Measurements from ENCODE around the gene ARHGEF11.
A peak's percentile ranks its signal among the peaks of the same experiment; 100 is the strongest.
"Not testable (repeated sequence)": the region's sequence is repeated elsewhere in the genome, so short reads cannot be mapped to it uniquely, and the experiment has no call there.

Gene ARHGEF11, protein sequence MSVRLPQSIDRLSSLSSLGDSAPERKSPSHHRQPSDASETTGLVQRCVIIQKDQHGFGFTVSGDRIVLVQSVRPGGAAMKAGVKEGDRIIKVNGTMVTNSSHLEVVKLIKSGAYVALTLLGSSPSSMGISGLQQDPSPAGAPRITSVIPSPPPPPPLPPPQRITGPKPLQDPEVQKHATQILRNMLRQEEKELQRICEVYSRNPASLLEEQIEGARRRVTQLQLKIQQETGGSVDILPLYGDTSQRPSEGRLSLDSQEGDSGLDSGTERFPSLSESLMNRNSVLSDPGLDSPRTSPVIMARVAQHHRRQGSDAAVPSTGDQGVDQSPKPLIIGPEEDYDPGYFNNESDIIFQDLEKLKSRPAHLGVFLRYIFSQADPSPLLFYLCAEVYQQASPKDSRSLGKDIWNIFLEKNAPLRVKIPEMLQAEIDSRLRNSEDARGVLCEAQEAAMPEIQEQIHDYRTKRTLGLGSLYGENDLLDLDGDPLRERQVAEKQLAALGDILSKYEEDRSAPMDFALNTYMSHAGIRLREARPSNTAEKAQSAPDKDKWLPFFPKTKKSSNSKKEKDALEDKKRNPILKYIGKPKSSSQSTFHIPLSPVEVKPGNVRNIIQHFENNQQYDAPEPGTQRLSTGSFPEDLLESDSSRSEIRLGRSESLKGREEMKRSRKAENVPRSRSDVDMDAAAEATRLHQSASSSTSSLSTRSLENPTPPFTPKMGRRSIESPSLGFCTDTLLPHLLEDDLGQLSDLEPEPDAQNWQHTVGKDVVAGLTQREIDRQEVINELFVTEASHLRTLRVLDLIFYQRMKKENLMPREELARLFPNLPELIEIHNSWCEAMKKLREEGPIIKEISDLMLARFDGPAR (N-terminal part only)

DNA sequence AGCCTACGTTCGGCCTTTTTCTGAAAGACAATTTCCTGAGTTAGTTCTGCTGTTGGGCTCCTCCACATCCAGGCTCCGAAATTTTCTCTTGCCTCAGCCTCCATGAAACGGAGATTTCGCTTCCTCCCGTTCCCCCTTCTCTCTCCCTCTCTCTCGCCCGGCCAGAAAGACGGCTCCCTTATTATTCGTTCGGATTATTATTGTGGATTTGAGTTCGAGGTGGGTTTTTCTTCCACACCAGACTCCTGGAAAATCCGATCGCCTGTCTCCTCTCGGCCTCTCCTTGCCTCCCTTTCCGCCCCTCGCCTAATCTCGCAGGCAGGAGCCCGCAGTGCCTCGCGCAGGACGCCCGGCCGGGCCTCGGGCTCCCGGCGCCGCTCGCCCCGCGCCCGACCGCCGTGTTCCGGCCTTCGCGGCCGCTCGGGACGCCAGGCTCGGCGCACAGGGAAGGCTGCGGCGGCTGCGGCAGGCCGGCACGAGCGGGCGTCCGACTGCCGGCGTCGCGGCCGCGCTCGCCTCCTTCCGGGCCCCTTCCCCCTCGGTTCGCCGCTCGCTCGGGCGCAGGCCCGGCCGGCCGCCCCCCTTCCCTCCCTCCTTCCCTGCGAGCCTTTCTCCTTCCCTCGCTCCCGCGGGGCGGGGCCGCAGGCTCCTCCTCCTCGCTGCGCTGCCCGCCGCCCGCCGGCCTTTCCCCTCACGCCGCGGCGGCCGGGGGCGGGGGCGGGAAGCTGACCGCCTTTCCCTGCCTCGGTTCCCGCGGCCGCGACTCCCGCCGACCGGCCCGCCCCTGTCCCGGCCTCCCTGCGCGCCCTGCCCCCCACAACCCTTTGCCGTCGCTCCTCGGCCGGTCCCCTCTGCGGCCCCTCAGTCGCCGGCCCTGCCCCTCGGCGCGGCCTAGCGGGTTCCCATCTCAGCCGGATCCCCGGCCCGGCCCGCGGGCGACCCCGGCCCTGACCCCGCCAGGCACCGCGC, at the start of gene ARHGEF11:
Gene ARHGEF11 (minus strand): TSS at position 493 of the 969 bp plus-strand sequence. CDS start 1,412 bp downstream, outside the sequence.
- DNase-seq (ENCODE audit: low read depth), result no peak

DNA sequence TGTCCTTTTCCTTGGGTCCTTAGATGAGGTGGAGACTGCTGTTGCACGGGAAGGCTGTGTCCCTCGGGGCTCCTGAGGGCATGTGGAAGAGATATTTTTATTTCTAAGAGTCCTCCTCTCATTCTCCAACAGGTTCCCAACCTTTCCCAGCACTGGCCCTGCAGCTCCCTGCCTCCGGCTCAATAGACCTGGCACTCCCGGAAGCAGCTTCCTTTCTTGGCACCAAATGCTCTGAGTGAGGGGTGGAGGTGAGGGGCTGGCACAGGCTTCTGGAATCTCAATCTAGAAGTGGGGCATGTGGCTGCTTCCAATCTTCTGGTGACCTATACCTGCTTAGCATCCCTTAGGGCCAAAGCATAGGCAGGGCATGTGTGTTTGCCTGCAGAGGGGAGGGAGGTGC, 49.5 kb upstream of the ARHGEF11 start:
- DNase-seq (ENCODE audit: low read depth), result no peak

DNA sequence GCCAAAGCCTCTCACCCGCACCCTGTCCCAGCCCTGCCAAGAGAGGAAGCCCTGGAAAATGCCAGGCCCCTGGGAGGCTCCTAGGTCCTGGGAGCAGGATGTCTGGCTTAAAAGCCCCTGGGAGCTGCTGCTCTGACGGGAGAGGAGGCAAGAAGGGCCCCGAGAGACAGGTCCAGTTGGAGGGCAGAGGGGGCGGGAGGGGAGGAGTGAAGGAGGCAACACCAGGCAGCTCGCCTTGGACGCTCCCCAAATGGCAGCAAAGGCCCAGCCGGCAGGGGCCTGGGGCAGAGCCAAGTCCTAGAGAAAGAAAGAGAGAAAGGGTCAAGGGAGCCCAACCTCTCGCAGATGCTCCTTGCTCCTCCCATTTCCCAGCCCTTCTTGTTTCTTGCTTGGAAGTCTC, 47.3 kb upstream of the ARHGEF11 start:
- DNase-seq (ENCODE audit: low read depth), result no peak

DNA sequence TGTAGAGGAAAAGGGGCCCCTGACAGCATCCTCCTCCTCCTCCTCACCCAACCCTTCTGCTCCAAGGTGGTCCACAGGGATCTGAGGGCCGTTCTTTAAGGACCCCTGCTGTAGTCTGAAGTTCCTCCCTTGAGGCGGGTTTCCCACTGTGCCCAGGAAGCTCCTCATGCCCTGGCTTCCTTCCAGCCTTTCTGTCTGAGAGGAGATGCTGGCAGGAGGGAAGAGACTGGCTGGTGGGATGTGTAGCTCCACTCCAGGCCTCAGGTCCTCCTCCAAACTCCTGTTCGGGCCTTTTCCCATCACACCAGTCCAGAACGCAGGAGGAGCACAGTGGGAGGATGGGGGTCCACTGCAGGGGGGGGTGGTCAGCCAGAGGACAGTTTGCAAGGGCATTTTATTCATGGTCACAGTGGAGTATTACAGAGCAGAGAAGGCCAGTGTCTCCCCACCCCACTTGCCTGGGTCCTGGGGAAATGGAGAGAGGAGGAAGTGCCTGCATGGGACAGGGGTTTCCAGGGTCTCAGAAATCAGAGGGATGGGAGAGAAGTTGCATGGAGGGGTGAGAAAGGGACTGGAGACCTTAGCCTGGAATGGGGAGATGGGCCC, 46.2 kb upstream of the ARHGEF11 start:
- DNase-seq (ENCODE audit: low read depth), result no peak

DNA sequence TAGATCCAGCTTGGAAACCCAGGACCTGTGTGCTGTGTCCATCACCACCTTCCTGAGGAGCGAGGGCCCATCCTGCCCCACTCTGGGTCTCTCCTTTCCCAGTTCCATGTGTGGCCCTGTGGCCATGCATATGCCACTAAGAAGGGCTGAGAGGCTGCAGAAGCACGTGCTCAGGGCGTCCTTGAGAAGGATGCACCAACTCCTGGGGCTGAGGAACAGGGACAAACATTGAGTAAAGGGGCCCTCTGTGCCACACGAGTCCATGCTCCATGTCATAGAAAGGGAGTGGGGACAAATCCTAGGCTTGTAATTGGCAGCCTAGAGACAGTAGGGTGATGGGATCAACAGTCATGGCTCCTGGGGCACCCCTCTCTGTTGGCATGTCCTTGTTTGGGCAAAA, 45.6 kb upstream of the ARHGEF11 start:
- DNase-seq (ENCODE audit: low read depth), result no peak

DNA sequence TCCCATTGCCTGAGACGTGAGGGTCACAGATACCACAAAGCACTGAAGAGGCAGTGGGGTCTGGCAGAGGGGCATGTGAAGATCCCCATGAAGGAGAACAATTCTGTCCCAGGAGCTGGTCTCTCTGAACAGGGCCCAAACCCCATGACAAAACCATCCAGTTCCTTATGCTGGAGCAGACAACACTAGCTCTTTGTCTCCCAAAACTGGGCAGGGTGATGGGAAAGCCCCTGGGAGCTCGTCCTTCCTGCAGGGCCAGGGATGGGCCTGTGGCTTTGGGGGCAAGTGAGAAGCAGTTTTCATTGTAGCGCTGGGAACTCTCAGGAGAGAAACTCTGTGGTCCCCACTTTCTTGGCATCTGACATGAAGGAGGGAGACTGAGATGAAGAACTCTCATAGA, 45.2 kb upstream of the ARHGEF11 start:
- no peak for DNase-seq (ENCODE audit: low read depth)

DNA sequence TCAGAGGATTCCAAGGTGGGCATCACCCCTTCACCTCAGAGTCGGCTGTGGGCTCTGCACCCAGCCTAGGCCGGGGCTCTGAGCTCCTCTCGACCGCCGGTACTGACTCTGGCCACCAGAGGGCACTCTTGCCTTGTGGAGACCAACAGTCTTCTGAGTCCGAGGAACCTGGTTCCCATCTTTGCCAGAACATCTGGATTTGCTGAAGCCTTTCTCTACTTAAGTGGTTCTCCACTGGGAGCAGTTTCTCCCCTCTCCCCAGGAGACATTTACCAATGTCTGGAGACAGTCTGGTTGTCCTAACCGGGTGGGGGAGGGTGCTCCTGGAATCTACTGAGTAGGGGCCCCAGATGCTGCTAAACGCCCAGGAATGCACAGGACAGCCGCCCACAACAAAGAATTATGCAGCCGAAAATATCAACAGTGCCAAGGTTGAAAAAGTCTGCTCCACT, 44.7 kb upstream of the ARHGEF11 start:
- peak; percentile 88 for DNase-seq (ENCODE audit: low read depth)

DNA sequence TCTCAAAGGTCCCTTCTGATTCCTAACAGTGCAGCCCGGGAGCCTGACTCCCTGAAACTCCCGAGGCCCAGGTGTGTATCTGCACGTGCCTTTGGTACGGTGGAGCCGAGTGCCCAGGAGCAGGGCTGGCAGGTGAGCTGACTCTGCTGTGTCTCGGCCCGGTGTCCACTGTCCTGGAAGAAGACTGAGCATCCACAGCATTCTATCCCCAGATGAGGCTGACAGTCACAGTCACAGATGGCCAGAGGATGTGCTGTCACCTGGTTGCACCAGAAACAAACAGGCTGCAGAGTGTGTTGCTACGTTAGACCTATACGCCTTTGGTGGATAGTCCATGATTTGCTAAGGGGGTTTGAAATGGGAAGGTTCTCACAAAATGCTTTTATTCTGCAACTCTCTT, 44.2 kb upstream of the ARHGEF11 start:
- DNase-seq (ENCODE audit: low read depth), result no peak

DNA sequence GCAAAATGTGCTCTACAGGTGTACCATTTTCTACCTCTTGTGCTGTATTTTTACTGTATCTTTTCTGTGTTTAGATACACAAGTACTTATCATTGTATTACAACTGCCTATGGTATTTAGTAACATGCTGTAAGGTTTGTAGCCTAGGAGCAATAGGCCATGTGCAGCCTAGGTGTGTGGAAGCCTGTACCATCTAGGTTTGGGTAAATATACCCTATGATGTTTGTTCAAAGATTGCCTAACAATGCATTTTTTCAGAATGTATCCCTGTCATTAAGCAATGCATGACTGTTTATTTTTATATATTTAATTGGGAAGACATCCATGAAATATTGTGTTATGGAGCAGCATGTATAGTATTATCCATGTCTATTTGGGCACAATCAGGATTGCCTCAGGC, 43.1 kb upstream of the ARHGEF11 start:
- no peak for DNase-seq (ENCODE audit: low read depth)

DNA sequence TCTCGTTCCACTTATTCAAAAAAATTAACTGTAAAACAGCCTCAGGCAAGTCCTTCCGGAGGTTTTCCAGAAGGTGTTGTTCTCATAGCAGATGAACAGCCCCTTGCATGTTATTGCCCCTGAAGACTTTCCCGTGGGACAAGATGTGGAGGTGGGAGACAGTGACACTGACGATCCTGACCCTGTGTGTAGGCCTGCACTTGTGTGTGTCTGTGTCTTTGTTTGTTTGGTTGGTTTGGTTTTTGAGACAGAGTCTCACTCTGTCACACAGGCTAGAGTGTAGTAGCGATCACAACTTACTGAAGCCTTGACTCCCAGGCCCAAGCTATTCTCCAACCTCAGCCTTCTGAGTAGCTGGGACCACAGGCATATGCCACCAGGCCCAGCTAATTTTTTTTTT, 41.5 kb upstream of the ARHGEF11 start:
- DNase-seq (ENCODE audit: low read depth), result no peak

DNA sequence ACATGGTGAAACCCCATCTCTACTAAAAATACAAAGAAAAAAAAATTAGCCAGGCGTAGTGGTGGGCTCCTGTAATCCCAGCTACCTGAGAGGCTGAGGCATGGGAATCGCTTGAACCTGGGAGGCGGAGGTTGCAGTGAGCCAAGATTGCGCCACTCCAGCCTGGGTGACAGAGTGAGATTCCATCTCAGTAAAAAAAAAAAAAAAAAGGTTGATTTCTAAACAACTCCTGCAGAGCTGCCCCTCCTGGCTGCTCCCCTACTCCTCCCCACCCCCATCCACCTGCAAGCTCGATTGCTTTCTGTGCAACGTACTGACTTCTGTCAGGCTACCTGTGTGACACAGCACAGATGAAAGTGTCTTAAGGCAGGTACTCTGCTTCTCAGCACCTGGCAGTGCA, 40.8 kb upstream of the ARHGEF11 start:
- DNase-seq (ENCODE audit: low read depth), result no peak

DNA sequence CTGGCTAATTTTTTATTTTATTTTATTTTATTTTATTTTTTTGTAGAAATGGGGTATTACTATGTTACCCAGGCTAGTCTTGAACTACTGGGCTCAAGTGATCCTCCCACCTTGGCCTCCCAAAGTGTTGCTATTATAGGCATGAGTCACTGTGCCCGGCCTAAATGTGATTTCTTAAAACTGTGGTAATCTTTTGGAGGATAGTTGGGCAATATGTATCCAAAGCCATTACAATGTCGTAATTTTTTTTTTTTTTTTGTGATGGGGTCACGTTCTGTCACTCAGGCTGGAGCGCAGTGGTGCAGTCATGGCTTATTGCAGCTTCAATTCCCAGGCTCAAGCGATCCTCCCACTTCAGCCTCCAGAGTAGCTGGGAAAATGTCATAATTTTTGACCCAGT, 39.9 kb upstream of the ARHGEF11 start:
- no peak for DNase-seq (ENCODE audit: low read depth)

DNA sequence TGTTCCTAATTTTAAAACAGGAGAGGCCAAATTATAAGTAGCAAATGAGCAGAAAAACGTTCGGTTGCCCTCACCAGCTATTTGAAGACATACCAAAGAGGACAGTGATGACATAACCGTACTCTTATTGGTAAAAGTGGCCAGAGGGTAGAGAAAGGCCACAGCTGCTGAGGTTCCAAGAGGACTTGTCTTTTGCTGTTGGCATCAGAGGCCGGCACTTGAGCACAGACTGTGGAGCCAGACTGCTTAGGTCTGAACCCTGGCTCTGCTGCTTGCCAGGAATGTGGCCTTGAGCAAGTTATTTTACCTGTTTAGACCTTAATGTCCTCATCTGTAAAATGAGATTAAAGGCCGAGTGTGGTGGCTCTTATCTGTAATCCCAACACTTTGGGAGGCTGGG, 39.2 kb upstream of the ARHGEF11 start:
- no peak for DNase-seq (ENCODE audit: low read depth)

DNA sequence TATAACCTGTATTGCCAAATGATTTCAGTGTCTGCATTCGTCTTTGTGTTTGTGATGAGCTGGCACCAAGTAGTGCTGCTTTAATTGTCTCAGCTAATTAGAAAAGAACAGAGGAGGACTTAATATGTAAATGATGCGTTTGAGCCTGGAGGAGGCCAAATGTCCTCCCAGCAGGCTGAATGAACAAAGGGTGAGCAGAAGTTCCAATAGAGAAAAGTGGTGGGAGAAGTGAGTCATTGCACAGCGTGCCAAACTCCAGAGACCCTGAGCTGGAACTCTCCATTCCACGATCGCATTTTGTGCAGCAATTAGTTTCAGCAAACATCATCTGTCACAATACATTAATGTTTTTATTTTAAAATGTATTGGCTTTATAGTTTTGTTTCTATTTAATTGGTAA, 36.2 kb upstream of the ARHGEF11 start:
- no peak for DNase-seq (ENCODE audit: low read depth)

DNA sequence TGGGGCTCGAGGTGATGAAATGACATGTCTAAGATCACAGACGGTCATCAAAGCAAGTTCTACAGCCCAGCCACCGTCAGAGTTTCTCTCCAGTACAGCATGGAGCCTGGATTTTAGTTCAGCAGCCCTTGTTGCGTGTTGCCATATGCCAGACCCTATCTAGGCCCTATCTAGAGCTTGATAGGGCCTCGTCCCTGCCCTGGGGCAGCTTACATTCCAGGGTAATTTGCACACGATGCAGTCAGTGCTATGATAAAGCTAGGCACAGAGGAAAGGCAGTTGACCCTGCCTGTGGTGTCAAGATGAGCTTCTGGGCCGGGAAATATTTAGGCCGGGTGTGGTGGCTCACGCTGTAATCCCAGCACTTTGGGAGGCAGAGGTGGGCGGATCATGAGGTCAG, 35.2 kb upstream of the ARHGEF11 start:
- DNase-seq (ENCODE audit: low read depth), result no peak

DNA sequence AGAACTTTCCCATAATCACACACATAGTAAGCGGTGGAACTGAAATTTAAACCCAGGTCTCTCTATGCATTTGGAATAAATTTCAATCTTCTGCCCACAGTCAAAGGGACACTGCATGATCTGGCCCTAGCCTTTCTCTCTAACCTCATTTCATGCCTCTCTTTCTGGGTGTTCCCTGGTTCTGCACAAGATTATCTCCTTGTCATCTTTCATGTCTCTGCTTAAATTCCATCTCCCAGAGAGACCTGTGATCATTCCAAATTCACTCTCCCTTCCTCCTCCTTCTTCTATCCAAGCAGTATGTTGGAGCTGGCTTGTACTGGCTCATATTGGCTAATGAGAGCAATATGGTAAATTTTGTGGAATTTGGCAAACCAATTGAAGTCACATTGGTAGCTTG, 31.9 kb upstream of the ARHGEF11 start:
- no peak for DNase-seq (ENCODE audit: low read depth)

DNA sequence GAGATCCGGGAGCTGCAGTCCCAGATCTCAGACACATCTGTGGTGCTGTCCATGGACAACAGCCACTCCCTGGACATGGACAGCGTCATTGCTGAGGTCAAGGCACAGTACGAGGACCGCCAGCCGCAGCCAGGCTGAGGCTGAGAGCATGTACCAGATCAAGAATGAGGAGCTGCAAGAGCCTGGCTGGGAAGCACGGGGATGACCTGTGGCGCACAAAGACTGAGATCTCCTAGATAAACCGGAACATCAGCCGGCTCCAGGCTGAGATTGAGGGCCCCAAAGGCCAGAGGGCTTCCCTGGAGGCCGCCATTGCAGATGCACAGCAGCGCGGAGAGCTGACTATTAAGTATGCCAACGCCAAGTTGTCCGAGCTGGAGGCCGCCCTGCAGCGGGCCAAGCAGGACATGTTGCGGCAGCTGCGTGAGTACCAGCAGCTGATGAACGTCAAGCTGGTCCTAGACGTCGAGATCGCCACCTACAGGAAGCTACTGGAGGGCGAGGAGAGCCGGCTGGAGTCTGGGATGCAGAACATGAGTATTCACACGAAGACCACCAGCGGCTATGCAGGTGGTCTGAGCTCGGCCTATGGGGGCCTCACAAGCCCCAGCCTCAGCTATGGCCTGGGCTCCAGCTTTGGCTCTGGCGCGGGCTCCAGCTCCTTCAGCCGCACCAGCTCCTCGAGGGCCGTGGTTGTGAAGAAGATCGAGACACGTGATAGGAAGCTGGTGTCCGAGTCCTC, 28.6 kb upstream of the ARHGEF11 start:
- DNase-seq (ENCODE audit: low read depth), result no peak

DNA sequence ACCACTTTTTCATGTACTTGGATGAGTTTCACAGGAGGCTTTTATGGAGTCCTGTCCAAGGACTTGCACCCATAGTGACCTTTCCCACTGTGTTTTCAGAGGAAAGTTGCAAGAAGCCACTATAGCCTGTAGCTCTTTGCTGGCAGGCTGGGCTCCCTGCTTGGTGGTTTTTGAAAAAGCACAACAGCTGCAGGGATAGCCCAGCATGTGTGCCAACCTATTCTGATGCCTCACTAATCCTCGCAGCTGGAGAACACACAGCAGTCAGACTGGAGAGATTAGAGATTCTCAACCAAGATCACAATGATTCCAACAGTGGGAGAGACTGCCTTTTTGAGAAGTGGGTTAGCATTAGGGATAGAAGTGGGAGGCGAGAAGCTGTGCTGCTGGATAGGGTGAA, 24.1 kb upstream of the ARHGEF11 start:
- no peak for DNase-seq (ENCODE audit: low read depth)

DNA sequence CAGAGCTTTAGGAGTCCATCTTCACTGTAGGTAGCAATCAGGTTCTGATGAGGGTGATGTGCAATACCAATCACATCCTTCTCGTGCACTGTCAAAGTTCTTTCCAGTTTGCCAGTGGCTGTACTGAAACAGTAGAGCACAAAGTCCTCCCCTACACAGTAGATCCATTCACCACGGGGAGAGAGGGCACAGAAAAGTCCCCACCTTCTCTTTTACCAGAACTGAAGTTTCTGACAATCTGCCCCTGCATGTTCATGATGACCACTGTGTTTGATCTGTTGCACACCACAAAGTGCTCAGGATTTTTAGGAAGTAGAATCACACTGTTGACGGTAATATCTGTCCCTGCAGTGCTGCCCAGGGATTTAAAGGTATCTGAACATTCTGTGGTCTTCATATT, 13.7 kb upstream of the ARHGEF11 start:
- not testable (repeated sequence) for DNase-seq (ENCODE audit: low read depth)

DNA sequence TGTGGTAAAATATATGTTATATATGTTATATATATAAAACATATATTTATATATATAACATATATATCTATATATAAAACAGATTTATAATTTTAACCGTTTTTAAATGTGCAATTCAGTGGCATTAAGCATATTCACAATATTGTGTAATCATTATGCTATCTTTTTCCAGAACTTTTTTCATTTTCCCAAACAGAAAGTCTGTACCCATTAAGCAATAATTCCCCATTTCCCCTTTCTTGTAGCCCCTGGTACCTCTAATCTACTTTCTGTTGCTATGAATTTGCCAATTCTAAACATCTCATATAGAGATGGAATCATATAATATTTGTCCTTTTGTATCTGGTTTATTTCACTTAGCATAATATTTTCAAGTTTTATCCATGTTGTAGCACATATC, 10.7 kb upstream of the ARHGEF11 start:
- no peak for DNase-seq (ENCODE audit: low read depth)

DNA sequence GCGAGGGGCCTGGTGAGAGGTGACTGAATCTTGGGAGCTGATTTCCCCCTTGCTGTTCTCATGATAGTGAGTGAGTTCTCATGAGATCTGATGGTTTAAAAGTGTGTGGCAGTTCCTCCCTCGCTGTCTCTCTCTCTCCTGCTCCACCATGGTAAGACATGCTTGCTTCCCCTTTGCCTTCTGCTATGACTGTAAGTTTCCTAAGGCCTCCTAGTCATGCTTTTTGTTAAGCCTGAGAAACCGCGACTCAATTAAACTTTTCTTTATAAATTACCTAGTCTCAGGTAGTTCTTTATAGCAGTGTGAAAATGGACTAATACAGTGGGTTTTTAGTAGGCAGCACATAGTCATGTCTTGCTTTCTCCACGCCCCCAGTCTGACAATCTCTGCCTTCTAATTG, 10.2 kb upstream of the ARHGEF11 start:
- not testable (repeated sequence) for DNase-seq (ENCODE audit: low read depth)

All from stimulated activated CD8-positive, alpha-beta memory T cell treated with anti-CD3 and anti-CD28 coated beads, Interleukin-7, amount 100 ng/mL, for 24 hours (primary cell).